Fibroblast of skin of left biceps (primary cell): ENCODE data around the gene COX19.

Experiments used
- DNase-seq, 2 experiments: peaks; one replicate each; pipeline ENCODE4 v3.0.0-alpha.2; 2013; ENCODE audit warnings: low read depth in 2 of 2

COX19 gene

GRCh38 chr7:974820-975681, at the start of gene COX19:
COX19 (minus strand) TSS chr7:975549; CDS start chr7:975509, 40 bp downstream.
- peak; percentile 63 to 69 for DNase-seq

- no peak for DNase-seq
Observed at GRCh38 chr7:1024331-1024841, 49.0 kb upstream of the COX19 start.

DNA sequence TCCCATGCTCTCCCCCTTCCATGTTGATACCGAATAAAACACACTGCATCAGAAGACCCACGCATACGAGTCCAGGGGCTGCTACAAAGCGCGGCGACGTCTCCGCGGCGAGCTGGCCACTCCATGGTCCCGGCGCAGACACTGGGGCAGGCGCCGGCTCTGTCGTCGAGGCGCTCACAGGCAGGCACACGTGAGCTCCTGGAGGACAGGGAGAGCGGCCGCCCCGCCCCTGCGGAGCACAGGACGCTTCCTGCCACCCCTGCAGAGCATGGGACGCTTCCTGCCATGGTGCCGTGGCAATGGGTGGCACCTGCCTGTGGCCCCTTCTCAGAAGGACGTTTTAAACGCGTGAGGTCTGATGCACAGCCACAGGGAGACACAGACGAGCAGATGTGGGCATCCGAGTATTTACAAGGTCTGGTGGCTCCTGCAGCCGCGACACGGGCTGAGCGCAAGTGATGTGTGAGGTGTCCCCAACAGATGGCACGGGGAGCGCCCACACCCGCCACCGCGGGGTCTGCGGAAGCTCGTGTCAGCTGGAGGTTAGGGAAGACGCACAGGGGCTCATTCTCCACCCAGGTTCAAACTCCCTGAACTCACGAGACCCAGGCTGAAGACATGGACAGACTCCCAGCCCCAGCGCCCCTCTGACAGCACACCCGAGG, 47.6 kb upstream of the COX19 start:
- DNase-seq, result no peak

DNA sequence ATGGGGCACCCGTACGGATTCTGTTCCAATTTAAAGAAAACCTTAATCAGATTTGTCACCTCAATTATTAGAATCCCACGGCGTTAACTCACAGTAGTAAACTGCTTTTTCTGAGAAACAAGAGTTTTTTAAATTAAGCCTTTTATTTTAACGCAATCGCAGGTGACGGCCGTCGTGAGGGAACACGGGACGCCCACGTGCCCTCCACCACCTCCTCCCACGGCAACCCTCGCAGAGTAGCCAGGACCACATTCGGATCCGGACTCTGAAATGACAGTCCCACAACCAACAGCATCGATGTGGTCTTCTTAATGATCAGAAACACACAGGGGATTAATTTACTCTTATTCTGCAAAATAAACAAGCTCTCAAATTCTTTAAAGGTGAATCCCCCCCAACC, 47.0 kb upstream of the COX19 start:
- no peak for DNase-seq

GRCh38 chr7:1021931-1022330, 46.6 kb upstream of the COX19 start:
- no peak for DNase-seq

DNA sequence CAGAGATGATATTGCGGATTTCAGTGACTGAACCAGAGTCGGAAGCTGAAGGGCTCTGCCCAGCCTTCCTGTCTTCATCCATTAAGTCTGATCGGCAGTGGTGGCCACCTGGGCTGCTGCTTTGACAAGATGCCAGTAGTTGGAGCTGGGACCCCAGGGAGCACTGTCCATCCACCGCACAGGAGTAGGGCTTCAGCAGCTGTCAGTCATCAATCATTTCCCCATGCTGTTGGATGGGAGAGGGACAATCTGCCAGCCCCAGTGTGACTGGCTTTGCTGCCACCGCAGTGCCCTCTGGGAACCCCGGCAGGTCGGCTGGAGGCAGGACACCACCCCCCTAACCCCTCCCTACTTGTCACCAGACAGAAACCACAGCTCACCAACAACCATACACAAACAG, 46.0 kb upstream of the COX19 start:
- no peak for DNase-seq

- DNase-seq, result no peak
Observed at GRCh38 chr7:1020849-1021251, 45.5 kb upstream of the COX19 start.

GRCh38 chr7:1019789-1020610, 44.7 kb upstream of the COX19 start:
- DNase-seq, result no peak

GRCh38 chr7:1019255-1019785, 44.0 kb upstream of the COX19 start:
- DNase-seq, result no peak

DNA sequence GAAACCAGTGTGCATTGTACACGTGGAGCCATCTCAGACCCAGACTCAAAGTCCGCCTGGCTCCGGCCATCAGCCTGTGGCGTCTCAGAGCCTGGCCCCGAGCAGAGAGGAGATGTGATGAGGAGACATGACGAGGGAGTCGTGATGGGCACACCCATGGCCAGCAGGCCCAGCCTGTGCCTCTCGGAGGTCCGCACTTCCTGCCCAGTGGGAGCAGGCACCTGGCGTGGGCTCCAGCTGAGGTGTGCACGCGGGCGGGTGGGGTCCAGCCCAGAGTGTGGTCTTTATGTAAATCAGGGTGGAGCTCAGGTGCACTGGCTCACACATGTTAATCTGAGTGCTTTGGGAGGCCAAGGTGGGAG, 43.0 kb upstream of the COX19 start:
- no peak for DNase-seq

DNA sequence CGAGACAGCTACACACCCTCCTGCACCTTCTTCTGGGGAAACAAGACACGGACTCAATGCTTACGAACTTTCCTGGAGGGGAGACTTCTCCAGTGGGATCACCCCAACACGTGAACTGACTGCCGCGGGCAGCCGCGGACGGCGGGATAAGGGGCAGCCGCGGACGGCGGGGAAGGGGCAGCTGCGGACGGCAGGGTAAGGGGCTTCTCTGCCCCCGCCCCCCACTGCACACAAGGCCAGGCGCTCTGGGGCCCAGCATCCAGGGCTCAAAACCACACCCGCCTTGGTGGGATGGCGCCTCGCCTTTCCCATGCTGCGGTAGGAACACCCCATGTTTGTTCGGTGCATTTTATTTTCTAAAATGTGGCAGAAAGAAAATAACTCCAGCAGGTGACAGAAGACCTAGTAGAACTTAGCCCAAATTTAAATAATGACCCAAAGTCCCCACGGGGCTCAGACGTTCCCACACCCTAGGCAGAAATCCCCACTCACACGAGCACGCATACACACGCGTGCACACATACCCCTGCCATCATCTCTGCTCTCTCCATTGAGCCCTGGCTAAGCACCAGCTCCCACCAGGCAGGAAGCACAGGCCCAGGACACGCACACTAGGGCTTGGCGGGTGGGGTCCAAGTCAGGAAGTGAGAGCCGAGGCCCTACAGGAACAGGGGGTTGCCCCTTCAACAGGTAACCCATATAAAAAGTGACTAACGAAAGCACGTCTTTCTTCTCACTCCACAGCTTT, 42.4 kb upstream of the COX19 start:
- DNase-seq, result no peak

DNA sequence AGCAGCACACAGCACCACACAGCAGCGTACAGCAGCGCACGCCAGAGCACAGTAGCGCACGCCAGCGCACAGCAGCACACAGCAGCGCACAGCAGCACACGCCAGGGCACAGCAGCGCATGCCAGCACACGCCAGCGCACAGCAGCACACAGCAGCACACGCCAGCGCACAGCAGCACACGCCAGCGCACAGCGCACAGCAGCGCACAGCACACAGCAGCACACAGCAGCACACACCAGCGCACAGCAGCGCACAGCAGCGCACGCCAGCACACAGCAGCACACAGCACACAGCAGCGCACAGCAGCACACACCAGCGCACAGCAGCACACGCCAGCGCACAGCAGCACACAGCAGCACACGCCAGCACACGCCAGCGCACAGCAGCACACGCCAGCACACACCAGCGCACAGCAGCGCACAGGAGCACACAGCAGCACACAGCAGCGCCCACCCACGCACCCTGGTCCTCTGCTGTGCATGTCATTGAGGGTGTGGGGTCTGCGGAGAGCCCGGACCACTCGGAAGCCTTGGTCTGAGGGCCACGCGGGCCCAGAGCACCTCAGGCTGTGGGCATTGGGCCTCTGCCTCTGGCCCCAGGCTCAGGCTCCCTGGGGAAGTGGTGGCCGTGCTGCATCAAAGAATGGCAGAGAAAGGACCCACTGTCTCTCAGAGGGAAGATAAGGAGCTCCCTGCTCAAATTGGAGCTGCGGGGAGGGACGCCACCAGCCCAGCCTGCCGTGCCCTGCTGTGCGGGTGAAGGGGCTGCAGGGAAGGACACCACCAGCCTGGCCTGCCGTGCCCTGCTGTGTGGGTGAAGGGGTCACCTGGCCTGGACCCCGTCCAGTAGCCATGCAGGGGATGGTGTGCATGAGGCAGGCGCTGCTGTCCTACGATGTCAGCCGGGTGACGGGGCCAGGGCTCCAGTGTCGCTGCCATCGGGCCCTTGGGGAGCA, 41.5 kb upstream of the COX19 start:
- DNase-seq, result no peak

- DNase-seq, result no peak
Observed at GRCh38 chr7:1015196-1016121, 40.1 kb upstream of the COX19 start.

GRCh38 chr7:1014681-1015080, 39.3 kb upstream of the COX19 start:
- DNase-seq, result no peak

- no peak for DNase-seq
Observed at GRCh38 chr7:1013581-1013980, 38.2 kb upstream of the COX19 start.

GRCh38 chr7:1012716-1013095, 37.4 kb upstream of the COX19 start:
- no peak for DNase-seq

GRCh38 chr7:1012004-1012715, 36.8 kb upstream of the COX19 start:
- no peak for DNase-seq

DNA sequence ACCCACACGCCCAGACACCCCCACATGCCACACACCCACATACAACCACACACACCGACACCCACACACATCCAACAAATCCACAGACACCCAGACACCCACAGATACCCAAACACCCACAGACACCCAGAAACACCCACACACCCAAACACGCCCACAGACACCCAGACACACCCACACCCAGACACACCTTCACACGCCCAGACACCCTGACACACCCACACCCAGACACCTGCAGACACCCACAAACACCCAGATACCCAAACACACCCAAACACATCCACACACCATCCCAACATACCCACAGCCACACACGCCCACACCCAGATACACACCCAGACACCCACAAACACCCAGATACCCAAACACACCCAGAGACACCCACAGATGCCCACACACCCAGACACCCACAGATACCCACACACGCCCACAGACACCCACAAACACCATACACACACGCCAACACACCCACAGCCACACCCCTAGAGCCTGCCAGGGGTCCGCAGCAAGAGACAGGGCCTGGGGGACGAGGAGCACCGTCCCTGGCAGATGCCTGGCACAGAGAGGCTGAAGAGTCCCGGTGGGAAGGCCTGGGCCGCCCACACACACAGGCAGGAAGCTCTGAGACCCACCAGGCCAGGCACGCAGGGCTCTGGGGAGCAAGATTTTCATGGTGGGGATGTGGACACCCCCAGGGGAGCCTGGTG, 36.1 kb upstream of the COX19 start:
- no peak for DNase-seq
